ENCODE measurements around the gene ERV3-1. TPM values are rescaled to one million over a fixed set of nuclear protein-coding genes. Genes with fewer than 3 reads are reported as not detected.

The ERV3-1 gene
- total and polyA plus RNA-seq, 9 of the 15 experiments (the other 6 are each of a cell fraction or from before 2014, with no cell fraction given): 10.2 to 30.0 (median 22.0) TPM

- no peak for TF ChIP-seq TSHZ1 (CRISPR knock-in tag; IDR thresholded peaks at IDR 0.05)
- TF ChIP-seq ZNF551 (CRISPR knock-in tag; IDR thresholded peaks at IDR 0.05): no peak
- no peak for TF ChIP-seq NR4A1 (CRISPR knock-in tag; IDR thresholded peaks at IDR 0.05)
- peak; percentile 92 for TF ChIP-seq NR4A1 (tag; IDR thresholded peaks at IDR 0.05)
- no peak; the same call in 1 of the 2 replicates for TF ChIP-seq SIN3B (IDR thresholded peaks at IDR 0.05; ENCODE audit: low read depth)
- TF ChIP-seq ZNF445 (CRISPR knock-in tag; IDR thresholded peaks at IDR 0.05; ENCODE audit: low read depth): peak; percentile 80
- TF ChIP-seq RBM15 (IDR thresholded peaks at IDR 0.05; ENCODE audit: insufficient read depth, low read length): no peak
- TF ChIP-seq E2F6 (IDR thresholded peaks at IDR 0.05; ENCODE audit: borderline replicate concordance in 1 of 2, extremely low read depth in 1 of 2, insufficient read depth in 1 of 2, insufficient read length in 1 of 2, low read depth in 1 of 2, low read length in 1 of 2, poor library complexity in 1 of 2, severe bottlenecking in 1 of 2): no peak
- TF ChIP-seq ZKSCAN1 (IDR thresholded peaks at IDR 0.05; ENCODE audit: low read depth, low read length): no peak
- no peak for TF ChIP-seq ZNF407 (IDR thresholded peaks at IDR 0.05; ENCODE audit: low read depth)
- TF ChIP-seq RAD21 (CRISPR knock-in tag; conservative IDR thresholded peaks at IDR 0.05 in 1 of 2, IDR thresholded peaks at IDR 0.05 in 1 of 2): peak; percentile 41 to 45
- no peak for TF ChIP-seq ZNF79 (CRISPR knock-in tag; IDR thresholded peaks at IDR 0.05; ENCODE audit: low read depth)
- no peak for TF ChIP-seq IRF2 (CRISPR knock-in tag; IDR thresholded peaks at IDR 0.05)
- no peak for TF ChIP-seq RBM39 (optimal IDR thresholded peaks at IDR 0.05; ENCODE audit: low read depth, low read length)
Observed at GRCh38 chr7:64999165-65000004, 7.1 kb downstream of the ERV3-1 start (continued).

Measured in K562 (cell line).